Osteoblast (primary cell): Measurements from ENCODE around the gene ZXDC. TPM values are rescaled to one million over a fixed set of nuclear protein-coding genes. Genes with fewer than 3 reads are reported as not detected.

Source experiments
- DNase-seq: peaks from one replicate; pipeline ENCODE4 v3.0.0; 2011; ENCODE audit warnings: low spot score, mixed read lengths; ENCODE audit not compliant: insufficient read length; ENCODE audit errors: missing footprints
- H2AFZ ChIP-seq: 2 replicates; pipeline ENCODE4 v1.6.0; 2011; ENCODE audit warnings: mild to moderate bottlenecking, low read length
- H3K27ac ChIP-seq: 2 replicates; pipeline ENCODE4 v1.5.1; 2011; ENCODE audit warnings: mild to moderate bottlenecking, low read depth, low read length, moderate library complexity
- H3K27me3 ChIP-seq: 2 replicates; pipeline ENCODE4 v1.6.0; 2012; ENCODE audit warnings: mild to moderate bottlenecking, control low read depth, inconsistent platforms, low read length, moderate library complexity; ENCODE audit not compliant: insufficient read depth
- H3K36me3 ChIP-seq: 2 replicates; pipeline ENCODE4 v1.5.1; 2011; ENCODE audit warnings: mild to moderate bottlenecking, low read length, control low read depth, moderate library complexity; ENCODE audit not compliant: insufficient read depth
- H3K4me1 ChIP-seq: 2 replicates; pipeline ENCODE4 v1.5.1; 2011; ENCODE audit warnings: mild to moderate bottlenecking, low read length, control low read depth, moderate library complexity; ENCODE audit not compliant: insufficient read depth
- H3K4me2 ChIP-seq: 2 replicates; pipeline ENCODE4 v1.6.0; 2011; ENCODE audit warnings: mild to moderate bottlenecking, low read length; ENCODE audit not compliant: insufficient read depth
- H3K4me3 ChIP-seq: fragments of 200-600 bp; sonication (generic); 3 replicates; pipeline ENCODE4 v1.5.1; 2012; ENCODE audit warnings: mild to moderate bottlenecking, low read length, inconsistent platforms; ENCODE audit not compliant: insufficient read depth
- H3K79me2 ChIP-seq: 2 replicates; pipeline ENCODE4 v1.6.0; 2012; ENCODE audit warnings: mild to moderate bottlenecking, low read length, control low read depth, inconsistent platforms; ENCODE audit not compliant: insufficient read depth
- H3K9me3 ChIP-seq: 2 replicates; pipeline ENCODE4 v1.5.1; 2011; ENCODE audit warnings: low read depth, low read length, control low read depth
- H4K20me1 ChIP-seq: 2 replicates; pipeline ENCODE4 v1.6.0; 2012; ENCODE audit warnings: mild to moderate bottlenecking, low read length, control low read depth; ENCODE audit not compliant: insufficient read depth
- CTCF ChIP-seq: IDR thresholded peaks from 2 replicates; pipeline ENCODE4 v1.5.1; 2011; ENCODE audit warnings: mild to moderate bottlenecking, low read depth, low read length, moderate library complexity; ENCODE audit errors: extremely low read depth
- total RNA-seq: library from RNA; depleted of rRNA; stranded (reverse); fragments of >200 nt; gene quantifications from 2 replicates; pipeline ENCODE4 v1.2.3, GENCODE V29; 2012

ZXDC gene
- total RNA-seq, 1 donor, result 27.1 TPM

GRCh38 chr3:126494204-126494969 lies 18.7 kb upstream of the ZXDC start:
- Histone ChIP-seq H2AFZ (no peak overlapping the region), H3K79me2 (no peaks in the 10 kb centered on the region), H3K27me3 (peaks cover 22% of the 10 kb centered on the region), H3K4me1 (no peaks in the 10 kb centered on the region), H3K36me3 (no peaks in the 10 kb centered on the region), H4K20me1 (no peaks in the 10 kb centered on the region), H3K27ac (no peak overlapping the region), H3K4me3 (no peak overlapping the region), H3K4me2 (no peak overlapping the region), H3K9me3 (no peaks in the 10 kb centered on the region)
- peak; percentile 91 for DNase-seq
- no peak for TF ChIP-seq CTCF

GRCh38 chr3:126493739-126494138 lies 18.0 kb upstream of the ZXDC start:
- Histone ChIP-seq H3K36me3 (no peaks in the 10 kb centered on the region), H4K20me1 (no peaks in the 10 kb centered on the region), H3K79me2 (no peaks in the 10 kb centered on the region), H3K4me1 (no peaks in the 10 kb centered on the region), H3K4me2 (no peak overlapping the region), H3K27ac (no peak overlapping the region), H3K9me3 (no peaks in the 10 kb centered on the region), H3K4me3 (no peak overlapping the region), H2AFZ (no peak overlapping the region), H3K27me3 (peaks cover 22% of the 10 kb centered on the region)
- DNase-seq, result no peak
- TF ChIP-seq CTCF, result no peak

GRCh38 chr3:126493051-126493450 lies 17.4 kb upstream of the ZXDC start:
- Histone ChIP-seq H3K9me3 (no peaks in the 10 kb centered on the region), H3K36me3 (no peaks in the 10 kb centered on the region), H3K4me3 (no peak overlapping the region), H3K4me1 (no peaks in the 10 kb centered on the region), H3K27me3 (peaks cover 22% of the 10 kb centered on the region), H3K79me2 (no peaks in the 10 kb centered on the region), H3K4me2 (no peak overlapping the region), H2AFZ (no peak overlapping the region), H4K20me1 (no peaks in the 10 kb centered on the region), H3K27ac (no peak overlapping the region)
- no peak for TF ChIP-seq CTCF
- DNase-seq, result no peak

- no peak overlapping the region for H2AFZ ChIP-seq
- H3K36me3 ChIP-seq, result no peaks in the 10 kb centered on the region
- no peak for TF ChIP-seq CTCF
- no peak overlapping the region for H3K4me2 ChIP-seq
- H3K27me3 ChIP-seq, result peaks cover 22% of the 10 kb centered on the region
- DNase-seq, result peak; percentile 87
- no peaks in the 10 kb centered on the region for H3K9me3 ChIP-seq
- no peak overlapping the region for H3K27ac ChIP-seq
- H3K79me2 ChIP-seq, result no peaks in the 10 kb centered on the region
- no peak overlapping the region for H3K4me3 ChIP-seq
- H3K4me1 ChIP-seq, result no peaks in the 10 kb centered on the region
- H4K20me1 ChIP-seq, result no peaks in the 10 kb centered on the region
Measured at GRCh38 chr3:126491221-126492013, 15.7 kb upstream of the ZXDC start.
